GM23338 (cell line): ENCODE results near the gene RABL6. TPM values are rescaled to one million over a fixed set of nuclear protein-coding genes. Genes with fewer than 3 reads are reported as not detected.

ENCODE experiments used
- ATAC-seq: fragments of 200-7000 bp; cut with Tn5 transposase; 3 replicates; pipeline ENCODE4 v1.9.1; 2020
- DNase-seq: peaks from one replicate; pipeline ENCODE4 v3.0.0-alpha.2; 2015; ENCODE audit warnings: low spot score
- H2AFZ ChIP-seq: fragments of 200-600 bp; sonication (generic); 2 replicates; pipeline ENCODE4 v1.8.0; 2016; ENCODE audit warnings: antibody characterized with exemption, mild to moderate bottlenecking, moderate library complexity
- H3F3A ChIP-seq: fragments of 200-600 bp; sonication (generic); replicated peaks from 2 replicates; pipeline ENCODE4 v1.8.0; 2017; ENCODE audit warnings: antibody characterized with exemption, mixed run types, low read depth
- H3K27ac ChIP-seq: fragments of 200-600 bp; sonication (generic); 2 replicates; pipeline ENCODE4 v1.6.1; 2016; ENCODE audit warnings: low read depth
- H3K27me3 ChIP-seq: fragments of 200-600 bp; sonication (generic); 2 replicates; pipeline ENCODE4 v1.8.0; 2016; ENCODE audit warnings: mild to moderate bottlenecking, mixed run types, moderate library complexity; ENCODE audit not compliant: insufficient read depth
- H3K36me3 ChIP-seq: fragments of 200-600 bp; sonication (generic); 2 replicates; pipeline ENCODE4 v1.8.0; 2016; ENCODE audit warnings: mild to moderate bottlenecking; ENCODE audit not compliant: insufficient read depth
- H3K4me1 ChIP-seq: fragments of 200-600 bp; sonication (generic); 2 replicates; pipeline ENCODE4 v1.8.0; 2016; ENCODE audit warnings: mild to moderate bottlenecking, moderate library complexity; ENCODE audit not compliant: insufficient read depth
- H3K4me2 ChIP-seq: fragments of 200-600 bp; sonication (generic); 2 replicates; pipeline ENCODE4 v1.7.1; 2017; ENCODE audit warnings: mixed run types
- H3K4me3 ChIP-seq: fragments of 200-600 bp; sonication (generic); 2 replicates; pipeline ENCODE4 v1.6.1; 2016; ENCODE audit warnings: mixed run types
- H3K79me2 ChIP-seq: fragments of 200-600 bp; sonication (generic); replicated peaks from 2 replicates; pipeline ENCODE4 v1.8.0; 2017; ENCODE audit warnings: mild to moderate bottlenecking; ENCODE audit not compliant: insufficient read depth
- H3K9me2 ChIP-seq: fragments of 200-600 bp; sonication (generic); 2 replicates; pipeline ENCODE4 v1.8.0; 2017; ENCODE audit not compliant: insufficient read depth
- H4K20me1 ChIP-seq: fragments of 200-600 bp; sonication (generic); replicated peaks from 2 replicates; pipeline ENCODE4 v1.8.0; 2017; ENCODE audit warnings: mild to moderate bottlenecking; ENCODE audit not compliant: insufficient read depth
- H3K27ac Mint-ChIP-seq: 2 replicates; pipeline ENCODE4 v1.8.0; 2020; ENCODE audit warnings: inconsistent platforms, mild to moderate bottlenecking, moderate library complexity, mixed read lengths
- H3K27me3 Mint-ChIP-seq: 3 replicates; pipeline ENCODE4 v1.8.0; 2022; ENCODE audit warnings: low read depth, mild to moderate bottlenecking, moderate library complexity, mixed read lengths, inconsistent platforms; ENCODE audit not compliant: insufficient read depth, poor library complexity
- H3K36me3 Mint-ChIP-seq: 3 replicates; pipeline ENCODE4 v1.8.0; 2021; ENCODE audit warnings: low read depth, mild to moderate bottlenecking, inconsistent platforms, moderate library complexity, mixed read lengths
- H3K4me1 Mint-ChIP-seq: 3 replicates; pipeline ENCODE4 v1.8.0; 2020; ENCODE audit warnings: mild to moderate bottlenecking, inconsistent platforms, mixed read lengths
- H3K4me3 Mint-ChIP-seq: 3 replicates; pipeline ENCODE4 v1.8.0; 2021; ENCODE audit warnings: moderate library complexity, mild to moderate bottlenecking, inconsistent platforms, mixed read lengths
- H3K9me3 Mint-ChIP-seq: 3 replicates; pipeline ENCODE4 v1.8.0; 2020; ENCODE audit warnings: moderate library complexity, mild to moderate bottlenecking, inconsistent platforms, mixed read lengths
- CREB1 ChIP-seq: fragments of 250-450 bp; sonication (Bioruptor Pico); IDR thresholded peaks from 2 replicates; pipeline ENCODE4 v1.5.0; 2020; ENCODE audit warnings: low read depth, mild to moderate bottlenecking, moderate library complexity
- CTCF ChIP-seq, 2 experiments: fragments of 200-600 bp in 1 of 2; sonication (generic) in 1 of 2; conservative IDR thresholded peaks; 2 replicates each; pipeline versions ENCODE4 v1.5.1 to v1.6.1; 2016 to 2017; ENCODE audit warnings: antibody characterized with exemption in 2 of 2, low read depth in 2 of 2, mild to moderate bottlenecking in 2 of 2, moderate library complexity in 1 of 2
- ETS1 ChIP-seq: IDR thresholded peaks from 2 replicates; pipeline ENCODE4 v1.6.1; 2016; ENCODE audit warnings: antibody characterized with exemption
- EZH2 ChIP-seq: fragments of 200-600 bp; sonication (generic); IDR thresholded peaks from one replicate; pipeline ENCODE4 v1.8.0; 2017; ENCODE audit warnings: antibody characterized with exemption, mild to moderate bottlenecking, low read depth; ENCODE audit not compliant: unreplicated experiment
- EZH2phosphoT487 ChIP-seq: fragments of 200-600 bp; sonication (generic); IDR thresholded peaks from one replicate; pipeline ENCODE4 v1.8.1; 2018; ENCODE audit warnings: antibody characterized with exemption; ENCODE audit not compliant: unreplicated experiment
- JUNB ChIP-seq: IDR thresholded peaks from one replicate; pipeline ENCODE4 v1.6.1; 2016; ENCODE audit warnings: antibody characterized with exemption; ENCODE audit not compliant: unreplicated experiment
- NANOG ChIP-seq: IDR thresholded peaks from 2 replicates; pipeline ENCODE4 v1.6.1; 2016; ENCODE audit warnings: antibody characterized with exemption, borderline replicate concordance
- POLR2AphosphoS5 ChIP-seq: IDR thresholded peaks from 2 replicates; pipeline ENCODE4 v1.6.1; 2016; ENCODE audit warnings: antibody characterized with exemption, low read depth
- REST ChIP-seq: IDR thresholded peaks from one replicate; pipeline ENCODE4 v1.6.1; 2018; ENCODE audit warnings: antibody characterized with exemption; ENCODE audit not compliant: unreplicated experiment
- STAT1 ChIP-seq: IDR thresholded peaks from one replicate; pipeline ENCODE4 v1.6.1; 2016; ENCODE audit warnings: antibody characterized with exemption; ENCODE audit not compliant: unreplicated experiment
- ZNF114 ChIP-seq: fragments of 250-450 bp; sonication (Bioruptor Pico); IDR thresholded peaks from 2 replicates; pipeline ENCODE4 v1.5.0; 2020; ENCODE audit warnings: mild to moderate bottlenecking, moderate library complexity
- ZNF331 ChIP-seq: fragments of 250-450 bp; sonication (Bioruptor Pico); IDR thresholded peaks from 2 replicates; pipeline ENCODE4 v1.5.0; 2020; ENCODE audit warnings: low read depth, mild to moderate bottlenecking, moderate library complexity
- ZNF462 ChIP-seq: fragments of 250-450 bp; sonication (Bioruptor Pico); IDR thresholded peaks from 2 replicates; pipeline ENCODE4 v1.5.0; 2020; ENCODE audit warnings: mild to moderate bottlenecking, moderate library complexity
- polyA plus RNA-seq: library from polyadenylated mRNA; unstranded; fragments of >200 nt; fragmentation: Nextera tagmentation; extraction: Ambion mirVana; gene quantifications from 2 replicates; pipeline ENCODE4 v1.2.1, GENCODE V29; 2016
- total RNA-seq: library from RNA; depleted of rRNA; stranded (reverse); fragments of >200 nt; shearing (Covaris generic); gene quantifications from 2 replicates; pipeline ENCODE4 v1.2.3, GENCODE V29; 2014

RABL6 gene
- total and polyA plus RNA-seq, 2 experiments from 2014 or later: 59.1 to 127 TPM

DNA sequence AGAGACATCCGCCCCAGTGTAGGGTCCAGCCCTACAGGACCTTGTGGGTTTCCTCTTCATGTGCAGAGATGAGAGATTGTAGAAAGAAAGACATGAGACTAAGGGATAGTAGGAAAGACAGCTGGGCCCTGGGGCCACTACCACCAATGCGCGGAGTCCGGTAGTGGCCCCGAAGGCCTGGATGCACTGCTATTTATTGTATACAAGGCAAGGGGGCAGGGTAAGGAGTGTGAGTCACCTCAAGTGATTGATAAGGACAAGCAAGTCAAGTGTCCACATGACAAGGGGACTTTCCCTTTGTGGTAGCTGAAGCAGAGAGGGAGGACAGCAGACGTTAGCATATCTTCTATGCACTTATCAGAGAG is 22.8 kb upstream of the RABL6 start:
- Histone ChIP-seq H4K20me1 (no peaks in the 10 kb centered on the region), H3K4me2 (no peak overlapping the region), H3K27me3 (no peaks in the 10 kb centered on the region), H3K79me2 (no peaks in the 10 kb centered on the region), H3F3A (no peaks in the 10 kb centered on the region), H3K36me3 (no peaks in the 10 kb centered on the region), H3K27ac (no peak overlapping the region), H3K9me2 (no peaks in the 10 kb centered on the region), H3K4me1 (no peaks in the 10 kb centered on the region), H2AFZ (no peak overlapping the region), H3K4me3 (no peak overlapping the region)
- Mint-ChIP-seq H3K27ac (no peak overlapping the region), H3K4me3 (no peak overlapping the region), H3K27me3 (peaks cover 9% of the 10 kb centered on the region), H3K36me3 (no peaks in the 10 kb centered on the region), H3K4me1 (peaks cover 3% of the 10 kb centered on the region; the same call in 1 of the 3 replicates), H3K9me3 (no peaks in the 10 kb centered on the region; the same call in 2 of the 3 replicates)
- TF ChIP-seq ZNF462 (CRISPR knock-in tag) (no peak), JUNB (no peak), REST (no peak), STAT1 (no peak), NANOG (no peak), ETS1 (no peak), CTCF (conservative IDR thresholded peaks at IDR 0.05; ENCODE audit: low read depth in 2 of 2) (no peak), POLR2AphosphoS5 (no peak), CREB1 (CRISPR knock-in tag) (no peak), ZNF114 (CRISPR knock-in tag) (no peak), ZNF331 (CRISPR knock-in tag) (no peak), EZH2phosphoT487 (no peak), EZH2 (no peak)
- ATAC-seq (no peak), DNase-seq (no peak)
